H1 (cell line): ENCODE results near the gene POLR2I. TPM values are rescaled to one million over a fixed set of nuclear protein-coding genes. Genes with fewer than 3 reads are reported as not detected.

Experiments used
- CTCF ChIA-PET: fragments of 300-600 bp; sonication (Branson Sonifier 250); formaldehyde crosslinking; loops from one replicate; lab custom pipeline; 2021; ENCODE audit not compliant: partially characterized antibody; lab: Charles Lee
- POLR2A ChIA-PET: fragments of 300-600 bp; sonication (Branson Sonifier 250); formaldehyde crosslinking; loops from one replicate; lab custom pipeline; 2021; ENCODE audit warnings: inconsistent platforms; ENCODE audit not compliant: partially characterized antibody; lab: Charles Lee
- DNase-seq, 2 experiments: peaks; one replicate each; pipeline versions ENCODE4 v3.0.0 to v3.0.0-alpha.2; 2010 to 2022; ENCODE audit warnings: low spot score in 2 of 2, low read depth in 1 of 2, mixed read lengths in 1 of 2
- FAIRE-seq: peaks from 2 replicates; lab custom pipeline; 2011; peaks lifted over from hg19 to GRCh38; lab: Jason Lieb, UNC
- H2AFZ ChIP-seq: 2 replicates; pipeline ENCODE4 v1.8.1; 2012; ENCODE audit warnings: low read length, inconsistent platforms
- H2AK5ac ChIP-seq: 2 replicates; pipeline ENCODE4 v1.6.1; 2013; ENCODE audit warnings: low read depth, low read length
- H2BK120ac ChIP-seq: replicated peaks from 2 replicates; pipeline ENCODE3; 2013; ENCODE audit warnings: low read depth, low read length, inconsistent platforms
- H2BK12ac ChIP-seq: 2 replicates; pipeline ENCODE4 v1.6.1; 2013; ENCODE audit warnings: low read depth, low read length
- H2BK15ac ChIP-seq: 2 replicates; pipeline ENCODE4 v1.6.1; 2013; ENCODE audit warnings: low read length
- H2BK20ac ChIP-seq: 2 replicates; pipeline ENCODE4 v1.6.1; 2013; ENCODE audit warnings: low read length
- H2BK5ac ChIP-seq: 2 replicates; pipeline ENCODE4 v1.6.1; 2013; ENCODE audit warnings: low read depth, low read length
- H3K14ac ChIP-seq: 2 replicates; pipeline ENCODE4 v1.6.1; 2013; ENCODE audit warnings: inconsistent platforms; ENCODE audit not compliant: insufficient read length
- H3K18ac ChIP-seq: 2 replicates; pipeline ENCODE4 v1.6.1; 2013; ENCODE audit warnings: low read length; ENCODE audit errors: extremely low read depth
- H3K23ac ChIP-seq: 2 replicates; pipeline ENCODE4 v1.6.1; 2013; ENCODE audit warnings: inconsistent platforms; ENCODE audit not compliant: insufficient read length
- H3K23me2 ChIP-seq: 2 replicates; pipeline ENCODE4 v1.6.1; 2013; ENCODE audit warnings: low read depth, low read length
- H3K27ac ChIP-seq: 2 replicates; pipeline ENCODE4 v1.6.1; 2011; ENCODE audit warnings: low read depth, low read length, inconsistent platforms
- H3K27me3 ChIP-seq, 4 experiments: replicated peaks in 1 of 4; 1 replicate in 1 of 4; 2 replicates in 3 of 4; pipeline versions ENCODE4 v1.6.1 to v1.8.1; 2011 to 2013; ENCODE audit warnings: low read length in 3 of 4, mild to moderate bottlenecking in 3 of 4, inconsistent platforms in 2 of 4, mixed read lengths in 2 of 4, moderate library complexity in 1 of 4; ENCODE audit not compliant: control insufficient read depth in 3 of 4, insufficient read depth in 3 of 4; ENCODE audit errors: extremely low read depth in 1 of 4
- H3K36me3 ChIP-seq, 4 experiments: 2 replicates each; pipeline versions ENCODE4 v1.6.1 to v1.8.1; 2011 to 2013; ENCODE audit warnings: mild to moderate bottlenecking in 4 of 4, low read length in 3 of 4, moderate library complexity in 2 of 4, control low read depth in 1 of 4, inconsistent platforms in 1 of 4; ENCODE audit not compliant: insufficient read depth in 4 of 4, control insufficient read depth in 2 of 4
- H3K4ac ChIP-seq: replicated peaks from 2 replicates; pipeline ENCODE3; 2013; ENCODE audit warnings: low read length, low read depth, mixed read lengths, inconsistent platforms; ENCODE audit not compliant: insufficient read length
- H3K4me1 ChIP-seq, 4 experiments: replicated peaks in 1 of 4; 1 replicate in 1 of 4; 2 replicates in 3 of 4; pipeline versions ENCODE4 v1.6.1 to v1.8.1; 2011 to 2013; ENCODE audit warnings: low read length in 3 of 4, inconsistent platforms in 2 of 4, mixed read lengths in 1 of 4; ENCODE audit not compliant: insufficient read depth in 4 of 4, control insufficient read depth in 3 of 4
- H3K4me2 ChIP-seq, 2 experiments: 2 replicates each; pipeline versions ENCODE4 v1.6.1 to v1.8.1; 2011 to 2013; ENCODE audit warnings: low read depth in 2 of 2, low read length in 2 of 2, control low read depth in 1 of 2, inconsistent platforms in 1 of 2, mild to moderate bottlenecking in 1 of 2; ENCODE audit not compliant: insufficient read depth in 1 of 2
- H3K4me3 ChIP-seq, 4 experiments: fragments of 200-600, 300-600 bp in 1 of 4; sonication (generic), shearing (Covaris generic), sonication (Bioruptor Twin) in 1 of 4; 2 replicates each; pipeline versions ENCODE4 v1.5.1 to v1.8.1; 2011 to 2016; ENCODE audit warnings: low read length in 4 of 4, low read depth in 3 of 4, control low read depth in 2 of 4, inconsistent platforms in 2 of 4, mild to moderate bottlenecking in 2 of 4, mixed read lengths in 1 of 4, moderate library complexity in 1 of 4; ENCODE audit not compliant: insufficient read depth in 2 of 4; ENCODE audit errors: extremely low read depth in 1 of 4
- H3K56ac ChIP-seq: replicated peaks from 2 replicates; pipeline ENCODE3; 2013; ENCODE audit warnings: low read depth, mild to moderate bottlenecking, mixed read lengths, low read length, inconsistent platforms; ENCODE audit not compliant: insufficient read length
- H3K79me1 ChIP-seq: 2 replicates; pipeline ENCODE4 v1.6.1; 2013; ENCODE audit warnings: low read depth, low read length, control low read depth
- H3K79me2 ChIP-seq, 2 experiments: 2 replicates each; pipeline versions ENCODE4 v1.6.1 to v1.8.1; 2012 to 2013; ENCODE audit warnings: low read length in 2 of 2, mild to moderate bottlenecking in 2 of 2, inconsistent platforms in 1 of 2; ENCODE audit not compliant: insufficient read depth in 2 of 2, control insufficient read depth in 1 of 2
- H3K9ac ChIP-seq, 4 experiments: replicated peaks in 1 of 4; 1 replicate in 1 of 4; 2 replicates in 3 of 4; pipeline versions ENCODE4 v1.6.1 to v1.8.1; 2011 to 2013; ENCODE audit warnings: low read depth in 3 of 4, low read length in 3 of 4, control low read depth in 2 of 4, mild to moderate bottlenecking in 2 of 4, moderate library complexity in 2 of 4, inconsistent platforms in 1 of 4; ENCODE audit errors: extremely low read depth in 1 of 4
- H3K9me3 ChIP-seq, 2 experiments: 2 replicates each; pipeline versions ENCODE4 v1.6.1 to v1.8.1; 2012 to 2013; ENCODE audit warnings: mild to moderate bottlenecking in 2 of 2, moderate library complexity in 2 of 2, control low read depth in 1 of 2, inconsistent platforms in 1 of 2, low read depth in 1 of 2, low read length in 1 of 2, mixed read lengths in 1 of 2; ENCODE audit not compliant: insufficient read depth in 2 of 2
- H4K20me1 ChIP-seq, 2 experiments: replicated peaks in 1 of 2; 2 replicates each; pipeline versions ENCODE3 to v1.8.1; 2011 to 2013; ENCODE audit warnings: inconsistent platforms in 2 of 2, low read length in 2 of 2, mild to moderate bottlenecking in 1 of 2; ENCODE audit not compliant: insufficient read depth in 2 of 2, control insufficient read depth in 1 of 2
- H4K5ac ChIP-seq: 2 replicates; pipeline ENCODE4 v1.6.1; 2013; ENCODE audit warnings: low read length, low read depth, mixed read lengths, inconsistent platforms; ENCODE audit not compliant: insufficient read length
- H4K8ac ChIP-seq: 2 replicates; pipeline ENCODE4 v1.8.0; 2013; ENCODE audit warnings: mild to moderate bottlenecking, moderate library complexity, low read length, inconsistent platforms; ENCODE audit not compliant: insufficient read depth; ENCODE audit errors: extremely low read depth
- H4K91ac ChIP-seq: replicated peaks from 2 replicates; pipeline ENCODE3; 2013; ENCODE audit warnings: low read length, mixed read lengths, inconsistent platforms; ENCODE audit not compliant: insufficient read length
- BRCA1 ChIP-seq: IDR thresholded peaks from 2 replicates; pipeline ENCODE4 v1.6.1; 2012; ENCODE audit warnings: low read depth, low read length, improper control_type of control experiment
- CEBPB ChIP-seq: IDR thresholded peaks from 2 replicates; pipeline ENCODE4 v1.6.1; 2012; ENCODE audit warnings: low read depth, low read length
- E2F6 ChIP-seq: IDR thresholded peaks from 2 replicates; pipeline ENCODE4 v1.6.1; 2012; ENCODE audit warnings: inconsistent platforms
- EGR1 ChIP-seq: IDR thresholded peaks from 2 replicates; pipeline ENCODE4 v1.6.1; 2011; ENCODE audit warnings: low read depth, low read length, borderline replicate concordance
- NANOG ChIP-seq: IDR thresholded peaks from 2 replicates; pipeline ENCODE4 v1.6.1; 2011; ENCODE audit warnings: low read length, low read depth, mild to moderate bottlenecking, inconsistent platforms; ENCODE audit not compliant: insufficient read depth, poor library complexity, severe bottlenecking
- RFX5 ChIP-seq: IDR thresholded peaks from 2 replicates; pipeline ENCODE4 v1.6.1; 2011; ENCODE audit warnings: low read depth, low read length, improper control_type of control experiment, borderline replicate concordance
- SRF ChIP-seq: IDR thresholded peaks from 2 replicates; pipeline ENCODE4 v1.6.1; 2011; ENCODE audit warnings: mild to moderate bottlenecking, low read depth, low read length, moderate library complexity
- ZNF274 ChIP-seq: IDR thresholded peaks from 2 replicates; pipeline ENCODE4 v1.7.0; 2012; ENCODE audit warnings: low read length, borderline replicate concordance; ENCODE audit errors: extremely low read depth
- WGBS, 2 experiments: shearing (Covaris generic) in 1 of 2; methylation state at CpG; one replicate each; pipeline versions ENCODE4 v1.1.6 to v1.1.7; 2013 to 2015; ENCODE audit warnings: low lambda C conversion rate in 2 of 2, mixed read lengths in 2 of 2, inconsistent platforms in 1 of 2, low coverage in 1 of 2, missing lambda C conversion rate in 1 of 2; ENCODE audit not compliant: insufficient replicate concordance in 2 of 2, insufficient coverage in 1 of 2, insufficient read length in 1 of 2; ENCODE audit errors: extremely low coverage in 1 of 2, missing lambda C conversion rate in 1 of 2; 5-methylcytosine and 5-hydroxymethylcytosine counted together
- polyA plus RNA-seq, 7 experiments: library from polyadenylated mRNA; depleted of rRNA in 3 of 7; stranded (reverse) in 5 of 7; unstranded in 2 of 7; fragments of >200 nt in 5 of 7; fragments of 200-250 nt in 2 of 7; gene quantifications; 1 replicate in 5 of 7; 2 replicates in 1 of 7; 4 replicates in 1 of 7; pipeline versions ENCODE4 v1.2.1 to v1.2.3, GENCODE V29; 2011 to 2013; ENCODE audit warnings: missing spikeins in 2 of 7, mixed read lengths in 2 of 7
- total RNA-seq: library from RNA; stranded (reverse); fragmentation: NEBNext Ultra II Directional; extraction: Animal tissue kit (Norgen Biotek cat#: 25700); gene quantifications from 2 replicates; pipeline ENCODE4 v1.2.1, GENCODE V29; 2021

The POLR2I gene
- total and polyA plus RNA-seq, 2 of the 8 experiments (the other 6 are each of a cell fraction or from before 2014, with no cell fraction given): 143 to 150 TPM

GRCh38 chr19:36100476-36100875 lies 14.2 kb downstream of the POLR2I start:
- Histone ChIP-seq H2BK15ac (no peak overlapping the region), H3K9me3 (no peaks in the 10 kb centered on the region), H2BK5ac (no peak overlapping the region), H2BK20ac (no peak overlapping the region), H3K79me2 (no peaks in the 10 kb centered on the region), H2AK5ac (no peak overlapping the region), H3K4me2 (no peak overlapping the region), H3K56ac (no peak overlapping the region), H3K9ac (no peak overlapping the region), H4K20me1 (peaks cover 0 to 3% of the 10 kb centered on the region in 2 experiments), H4K5ac (no peak overlapping the region), H3K23ac (no peak overlapping the region), H3K36me3 (peaks cover 21 to 68% (median 57%) of the 10 kb centered on the region in 4 experiments), H3K23me2 (no peaks in the 10 kb centered on the region), H4K91ac (no peak overlapping the region), H2BK120ac (no peak overlapping the region), H3K14ac (no peak overlapping the region), H3K79me1 (no peaks in the 10 kb centered on the region), H2BK12ac (no peak overlapping the region), H3K4me1 (no peaks in the 10 kb centered on the region), H4K8ac (no peak overlapping the region), H2AFZ (no peak overlapping the region), H3K18ac (no peak overlapping the region), H3K4me3 (no peak overlapping the region), H3K27ac (no peak overlapping the region), H3K27me3 (no peaks in the 10 kb centered on the region), H3K4ac (no peak overlapping the region)
- TF ChIP-seq CEBPB (no peak), RFX5 (no peak), EGR1 (no peak), E2F6 (no peak), ZNF274 (no peak), BRCA1 (no peak), SRF (no peak), NANOG (no peak)
- CTCF ChIA-PET: interaction anchor here (0.7 to 1.6 kb wide), 3 partner anchors 8 to 33 kb away, joined by 3 to 4 read pairs (median 3); no protein-coding TSS in a partner anchor
- POLR2A ChIA-PET: interaction anchor here (0.6 to 1.5 kb wide), 4 partner anchors 10 to 39 kb away, joined by 3 to 4 read pairs (median 4); partner anchors contain the start of genes OVOL3 and POLR2I
- FAIRE-seq (no peak), DNase-seq (no peak)
- WGBS, 2 experiments: 89% methylated on average over 5 of the region's 5 CpGs; no CpG with 5 or more reads in 1 of the 2 experiments
